GM23338 (cell line): ENCODE measurements around the gene GNPTAB.

Experiments used
- CREB1 ChIP-seq: fragments of 250-450 bp; sonication (Bioruptor Pico); IDR thresholded peaks from 2 replicates; pipeline ENCODE4 v1.5.0; 2020; ENCODE audit warnings: low read depth, mild to moderate bottlenecking, moderate library complexity
- EZH2 ChIP-seq: fragments of 200-600 bp; sonication (generic); IDR thresholded peaks from one replicate; pipeline ENCODE4 v1.8.0; 2017; ENCODE audit warnings: antibody characterized with exemption, mild to moderate bottlenecking, low read depth; ENCODE audit not compliant: unreplicated experiment
- EZH2phosphoT487 ChIP-seq: fragments of 200-600 bp; sonication (generic); IDR thresholded peaks from one replicate; pipeline ENCODE4 v1.8.1; 2018; ENCODE audit warnings: antibody characterized with exemption; ENCODE audit not compliant: unreplicated experiment
- JUNB ChIP-seq: IDR thresholded peaks from one replicate; pipeline ENCODE4 v1.6.1; 2016; ENCODE audit warnings: antibody characterized with exemption; ENCODE audit not compliant: unreplicated experiment
- POLR2AphosphoS5 ChIP-seq: IDR thresholded peaks from 2 replicates; pipeline ENCODE4 v1.6.1; 2016; ENCODE audit warnings: antibody characterized with exemption, low read depth
- TF ChIP-seq, protein P1 (sequence below), 2 experiments: fragments of 200-600 bp in 1 of 2; sonication (generic) in 1 of 2; conservative IDR thresholded peaks; 2 replicates each; pipeline versions ENCODE4 v1.5.1 to v1.6.1; 2016 to 2017; ENCODE audit warnings: antibody characterized with exemption in 2 of 2, low read depth in 2 of 2, mild to moderate bottlenecking in 2 of 2, moderate library complexity in 1 of 2
- TF ChIP-seq, protein P2 (sequence below): IDR thresholded peaks from one replicate; pipeline ENCODE4 v1.6.1; 2018; ENCODE audit warnings: antibody characterized with exemption; ENCODE audit not compliant: unreplicated experiment

DNA sequence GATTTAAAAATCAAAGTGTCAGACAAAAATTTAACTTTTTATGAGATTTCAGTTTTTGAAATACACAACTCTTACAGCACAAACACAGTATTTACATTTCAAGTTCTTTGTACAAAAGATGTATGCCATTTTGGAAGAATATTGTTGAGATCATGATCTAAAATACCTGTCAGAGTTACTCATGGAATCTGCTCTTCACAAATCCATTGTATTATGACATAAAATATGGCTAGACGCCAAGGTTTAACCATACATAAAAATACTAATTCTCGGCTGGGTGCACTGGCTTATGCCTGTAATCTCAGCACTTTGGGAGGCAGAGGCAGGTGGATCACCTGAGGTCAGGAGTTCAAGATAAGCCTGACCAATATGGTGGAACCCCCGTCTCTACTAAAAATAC, 85.3 kb downstream of the GNPTAB start:
- TF ChIP-seq, protein P1, sequence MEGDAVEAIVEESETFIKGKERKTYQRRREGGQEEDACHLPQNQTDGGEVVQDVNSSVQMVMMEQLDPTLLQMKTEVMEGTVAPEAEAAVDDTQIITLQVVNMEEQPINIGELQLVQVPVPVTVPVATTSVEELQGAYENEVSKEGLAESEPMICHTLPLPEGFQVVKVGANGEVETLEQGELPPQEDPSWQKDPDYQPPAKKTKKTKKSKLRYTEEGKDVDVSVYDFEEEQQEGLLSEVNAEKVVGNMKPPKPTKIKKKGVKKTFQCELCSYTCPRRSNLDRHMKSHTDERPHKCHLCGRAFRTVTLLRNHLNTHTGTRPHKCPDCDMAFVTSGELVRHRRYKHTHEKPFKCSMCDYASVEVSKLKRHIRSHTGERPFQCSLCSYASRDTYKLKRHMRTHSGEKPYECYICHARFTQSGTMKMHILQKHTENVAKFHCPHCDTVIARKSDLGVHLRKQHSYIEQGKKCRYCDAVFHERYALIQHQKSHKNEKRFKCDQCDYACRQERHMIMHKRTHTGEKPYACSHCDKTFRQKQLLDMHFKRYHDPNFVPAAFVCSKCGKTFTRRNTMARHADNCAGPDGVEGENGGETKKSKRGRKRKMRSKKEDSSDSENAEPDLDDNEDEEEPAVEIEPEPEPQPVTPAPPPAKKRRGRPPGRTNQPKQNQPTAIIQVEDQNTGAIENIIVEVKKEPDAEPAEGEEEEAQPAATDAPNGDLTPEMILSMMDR (conservative IDR thresholded peaks at IDR 0.05; ENCODE audit: low read depth in 2 of 2) = no peak
- no peak for TF ChIP-seq EZH2phosphoT487
- TF ChIP-seq POLR2AphosphoS5 = no peak
- no peak for TF ChIP-seq EZH2
- TF ChIP-seq JUNB = no peak
- no peak for TF ChIP-seq CREB1
- TF ChIP-seq, protein P2, sequence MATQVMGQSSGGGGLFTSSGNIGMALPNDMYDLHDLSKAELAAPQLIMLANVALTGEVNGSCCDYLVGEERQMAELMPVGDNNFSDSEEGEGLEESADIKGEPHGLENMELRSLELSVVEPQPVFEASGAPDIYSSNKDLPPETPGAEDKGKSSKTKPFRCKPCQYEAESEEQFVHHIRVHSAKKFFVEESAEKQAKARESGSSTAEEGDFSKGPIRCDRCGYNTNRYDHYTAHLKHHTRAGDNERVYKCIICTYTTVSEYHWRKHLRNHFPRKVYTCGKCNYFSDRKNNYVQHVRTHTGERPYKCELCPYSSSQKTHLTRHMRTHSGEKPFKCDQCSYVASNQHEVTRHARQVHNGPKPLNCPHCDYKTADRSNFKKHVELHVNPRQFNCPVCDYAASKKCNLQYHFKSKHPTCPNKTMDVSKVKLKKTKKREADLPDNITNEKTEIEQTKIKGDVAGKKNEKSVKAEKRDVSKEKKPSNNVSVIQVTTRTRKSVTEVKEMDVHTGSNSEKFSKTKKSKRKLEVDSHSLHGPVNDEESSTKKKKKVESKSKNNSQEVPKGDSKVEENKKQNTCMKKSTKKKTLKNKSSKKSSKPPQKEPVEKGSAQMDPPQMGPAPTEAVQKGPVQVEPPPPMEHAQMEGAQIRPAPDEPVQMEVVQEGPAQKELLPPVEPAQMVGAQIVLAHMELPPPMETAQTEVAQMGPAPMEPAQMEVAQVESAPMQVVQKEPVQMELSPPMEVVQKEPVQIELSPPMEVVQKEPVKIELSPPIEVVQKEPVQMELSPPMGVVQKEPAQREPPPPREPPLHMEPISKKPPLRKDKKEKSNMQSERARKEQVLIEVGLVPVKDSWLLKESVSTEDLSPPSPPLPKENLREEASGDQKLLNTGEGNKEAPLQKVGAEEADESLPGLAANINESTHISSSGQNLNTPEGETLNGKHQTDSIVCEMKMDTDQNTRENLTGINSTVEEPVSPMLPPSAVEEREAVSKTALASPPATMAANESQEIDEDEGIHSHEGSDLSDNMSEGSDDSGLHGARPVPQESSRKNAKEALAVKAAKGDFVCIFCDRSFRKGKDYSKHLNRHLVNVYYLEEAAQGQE = no peak
